DOHH2 (cell line): ENCODE measurements around the gene DGKA.

Experiments
- EZH2phosphoT487 ChIP-seq: fragments of 200-600 bp; sonication (generic); IDR thresholded peaks from 2 replicates; pipeline ENCODE4 v1.6.1; 2017; ENCODE audit warnings: borderline replicate concordance, mild to moderate bottlenecking, antibody characterized with exemption, low read length, moderate library complexity, mixed read lengths
- TF ChIP-seq, protein P1 (sequence below): fragments of 200-600 bp; sonication (generic); IDR thresholded peaks from one replicate; pipeline ENCODE4 v1.5.1; 2014; ENCODE audit warnings: antibody characterized with exemption, mild to moderate bottlenecking, low read depth, low read length; ENCODE audit not compliant: poor library complexity, severe bottlenecking

DNA sequence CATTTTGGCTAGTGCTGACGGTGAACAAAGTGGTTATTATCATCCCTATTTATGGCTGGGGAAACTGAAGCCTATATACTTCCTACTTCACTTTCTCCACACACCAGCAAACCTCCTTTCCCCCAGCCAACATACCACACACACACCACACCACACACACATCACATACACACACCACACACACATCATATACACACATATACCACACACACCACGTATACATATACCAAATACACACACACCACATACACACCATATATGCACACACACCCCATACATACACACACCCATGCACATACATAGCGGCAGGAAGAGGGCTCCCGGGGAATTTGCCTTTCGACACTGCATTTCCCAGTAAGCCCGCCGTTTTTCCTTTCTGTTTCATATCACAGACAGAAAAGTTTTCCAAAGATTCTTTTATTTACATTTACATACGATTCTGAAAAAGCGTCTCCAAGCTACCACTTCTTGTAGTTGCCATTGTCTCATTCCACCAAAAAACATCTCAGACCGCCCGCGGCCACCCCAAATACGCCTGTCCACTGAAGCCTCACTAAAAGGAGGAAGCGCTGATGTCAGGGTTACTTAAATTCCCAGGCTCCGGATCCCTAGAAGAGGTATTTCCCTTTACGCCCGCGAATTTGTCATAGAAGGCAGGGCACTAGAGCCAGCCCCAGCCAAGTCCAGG is 42.1 kb downstream of the DGKA start:
- TF ChIP-seq, protein P1, sequence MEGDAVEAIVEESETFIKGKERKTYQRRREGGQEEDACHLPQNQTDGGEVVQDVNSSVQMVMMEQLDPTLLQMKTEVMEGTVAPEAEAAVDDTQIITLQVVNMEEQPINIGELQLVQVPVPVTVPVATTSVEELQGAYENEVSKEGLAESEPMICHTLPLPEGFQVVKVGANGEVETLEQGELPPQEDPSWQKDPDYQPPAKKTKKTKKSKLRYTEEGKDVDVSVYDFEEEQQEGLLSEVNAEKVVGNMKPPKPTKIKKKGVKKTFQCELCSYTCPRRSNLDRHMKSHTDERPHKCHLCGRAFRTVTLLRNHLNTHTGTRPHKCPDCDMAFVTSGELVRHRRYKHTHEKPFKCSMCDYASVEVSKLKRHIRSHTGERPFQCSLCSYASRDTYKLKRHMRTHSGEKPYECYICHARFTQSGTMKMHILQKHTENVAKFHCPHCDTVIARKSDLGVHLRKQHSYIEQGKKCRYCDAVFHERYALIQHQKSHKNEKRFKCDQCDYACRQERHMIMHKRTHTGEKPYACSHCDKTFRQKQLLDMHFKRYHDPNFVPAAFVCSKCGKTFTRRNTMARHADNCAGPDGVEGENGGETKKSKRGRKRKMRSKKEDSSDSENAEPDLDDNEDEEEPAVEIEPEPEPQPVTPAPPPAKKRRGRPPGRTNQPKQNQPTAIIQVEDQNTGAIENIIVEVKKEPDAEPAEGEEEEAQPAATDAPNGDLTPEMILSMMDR = no peak
- TF ChIP-seq EZH2phosphoT487 = no peak
